Head of caudate nucleus (tissue), 42 donors: ENCODE data around the gene GEMIN4.
A peak's percentile ranks its signal among the peaks of the same experiment; 100 is the strongest.
"Not testable (repeated sequence)": the region's sequence is repeated elsewhere in the genome, so short reads cannot be mapped to it uniquely, and the experiment has no call there.

ENCODE experiments used
- DNase-seq, 42 donors: peaks; one replicate each; pipeline versions ENCODE4 v3.0.0 to v3.0.0-alpha.2; 2020 to 2021; ENCODE audit warnings: mixed read lengths in 7 of 42
- intact Hi-C: fragments of 100-400 bp; cut with DNase I; formaldehyde crosslinking; loops from one replicate; pipeline ENCODE4 v1.15.0; 2022

GEMIN4 gene

GRCh38 chr17:748604-749003 lies 3.5 kb downstream of the GEMIN4 start:
- intact Hi-C loops, DNase-seq: not testable (repeated sequence)

- DNase-seq, result no peak
Measured at GRCh38 chr17:746783-747629, 5.1 kb downstream of the GEMIN4 start.

GRCh38 chr17:746181-746580 lies 5.9 kb downstream of the GEMIN4 start:
- DNase-seq, result no peak
- intact Hi-C loops, result no loop called here

More at GRCh38 chr17:746783-747629, 5.1 kb downstream of the GEMIN4 start:
- intact Hi-C loops, result no loop called here

GRCh38 chr17:745406-745805 lies 6.7 kb downstream of the GEMIN4 start:
- intact Hi-C loops, result no loop called here
- no peak for DNase-seq

GRCh38 chr17:744937-745336 lies 7.1 kb downstream of the GEMIN4 start:
- DNase-seq, result no peak
- intact Hi-C loops, result no loop called here

DNA sequence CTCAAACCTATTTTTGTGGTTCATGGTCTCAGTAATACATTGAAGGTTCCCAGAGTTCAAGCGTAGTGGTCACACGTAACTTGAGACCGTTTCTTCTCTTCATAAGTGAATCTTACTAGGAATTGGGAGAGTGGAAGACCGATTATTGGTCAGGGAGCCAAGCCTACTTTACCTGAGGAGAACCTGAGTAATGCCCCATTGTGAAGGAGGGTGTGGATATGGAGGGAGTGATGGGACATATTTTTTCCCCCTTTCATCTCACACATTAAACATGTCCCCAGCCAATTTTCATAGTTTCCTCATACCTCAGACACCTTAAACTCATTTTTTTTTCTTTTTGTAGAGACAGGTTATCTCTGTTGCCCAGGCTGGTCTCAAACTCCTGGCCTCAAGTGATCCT lies 8.9 kb downstream of the GEMIN4 start:
- intact Hi-C loops, result no loop called here
- no peak for DNase-seq

DNA sequence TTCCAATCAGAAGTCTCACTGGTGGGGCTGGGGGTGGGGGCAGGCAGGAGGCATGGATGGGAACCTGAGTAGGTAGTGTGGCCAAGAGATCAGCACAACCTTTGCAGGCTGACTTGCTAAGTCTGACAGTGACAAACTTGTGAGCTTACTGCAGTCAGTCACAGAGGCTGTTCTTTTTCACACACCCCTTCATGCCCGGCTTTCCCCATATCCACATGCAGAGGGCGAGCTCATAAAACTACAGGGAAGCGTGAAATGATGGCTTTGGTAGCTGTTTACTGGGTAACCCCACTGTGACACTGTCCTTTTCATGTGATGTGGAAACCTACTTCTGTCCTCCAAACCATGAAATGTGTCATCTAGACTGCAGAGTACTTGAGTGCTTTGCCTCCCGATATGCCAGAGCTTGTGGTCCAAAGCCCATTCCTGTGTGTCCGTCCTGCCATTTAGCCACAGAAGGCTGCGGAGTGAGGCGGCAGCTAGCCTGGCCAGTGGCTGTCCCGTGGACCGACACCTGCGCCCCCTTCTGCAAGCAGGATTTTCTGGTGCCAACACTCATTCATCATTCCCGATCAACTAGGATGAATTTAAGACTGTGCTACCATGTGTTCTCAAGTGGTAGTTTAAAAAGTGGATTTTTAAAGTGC lies 9.8 kb downstream of the GEMIN4 start:
- intact Hi-C loops, result no loop called here
- no peak for DNase-seq

GRCh38 chr17:740240-741017 lies 11.6 kb downstream of the GEMIN4 start:
- intact Hi-C loops, result no loop called here
- DNase-seq, result peak in 19 of 42 donors; percentile 5 to 60 (median 27)

- DNase-seq, result no peak
- intact Hi-C loops, result loop anchor here (10.0 kb wide), 1 partner anchor 47 kb away; the partner anchor contains the start of genes GLOD4 and MRM3
Measured at GRCh38 chr17:737561-738113, 14.4 kb downstream of the GEMIN4 start.

DNA sequence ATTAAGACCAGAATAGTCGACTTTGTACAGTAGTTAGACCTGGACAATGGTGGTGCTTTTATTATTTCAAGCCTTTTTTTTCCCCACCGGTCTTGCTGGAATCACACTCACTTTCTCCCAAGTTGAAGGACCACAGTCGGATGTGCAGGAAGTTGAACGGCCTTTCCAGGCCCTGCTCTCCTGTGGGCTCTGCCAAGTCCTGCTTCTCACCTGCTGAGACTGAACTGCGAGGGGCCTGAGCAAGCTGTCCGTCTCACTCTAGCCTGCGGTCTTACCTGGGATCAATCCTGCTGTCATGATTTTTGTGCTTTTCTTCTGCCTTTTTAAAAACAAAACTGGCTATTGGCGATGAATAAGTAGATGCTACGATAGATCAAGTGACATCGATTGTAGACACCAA lies 18.3 kb downstream of the GEMIN4 start:
- no peak for DNase-seq
- intact Hi-C loops, result loop anchor here (10.0 kb wide), 1 partner anchor 51 kb away; the partner anchor contains the start of genes GLOD4 and MRM3

DNA sequence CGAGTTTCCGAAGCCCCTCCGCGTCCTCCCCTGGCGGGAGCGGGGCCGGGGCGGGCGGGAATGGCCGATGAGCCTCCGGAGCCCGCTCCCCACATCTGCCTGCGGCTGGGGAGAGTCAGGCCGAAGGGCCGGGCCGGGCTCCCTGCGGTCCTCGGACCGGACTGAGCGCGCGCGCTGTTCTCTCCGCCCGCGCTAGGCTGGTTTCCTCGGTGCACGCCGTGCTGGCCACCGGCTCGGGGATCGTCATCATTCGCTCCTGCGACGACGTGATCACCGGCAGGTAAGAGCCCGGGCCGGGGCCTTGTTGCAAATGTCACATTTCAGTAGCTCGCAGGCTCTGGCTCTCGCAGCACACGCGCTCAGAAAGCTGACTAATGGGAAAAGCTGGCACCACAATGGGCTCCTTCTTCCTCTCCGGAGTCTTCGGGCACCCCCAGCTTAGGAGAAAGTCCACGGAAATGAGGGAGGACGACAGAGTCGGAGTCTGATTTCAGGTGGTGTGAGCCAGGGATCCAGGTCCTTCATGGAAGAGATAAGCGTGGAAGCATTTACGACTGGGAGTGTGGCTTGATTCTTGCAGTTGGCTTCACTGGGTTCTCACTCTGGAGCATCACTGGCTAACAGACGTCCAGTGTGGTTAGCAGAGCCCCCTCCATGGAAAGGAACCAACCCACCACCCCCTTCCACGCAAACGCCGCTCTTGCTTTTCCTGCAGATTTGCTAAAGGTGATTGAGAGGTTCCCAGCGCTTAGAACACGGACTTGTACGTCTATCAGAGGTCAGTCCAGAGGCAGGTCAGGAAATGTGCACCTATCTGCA lies 19.0 kb downstream of the GEMIN4 start:
- intact Hi-C loops, result loop anchor here (10.0 kb wide), 1 partner anchor 52 kb away; the partner anchor contains the start of genes GLOD4 and MRM3
- DNase-seq, result peak in 41 of 42 donors; percentile 12 to 74 (median 47)

DNA sequence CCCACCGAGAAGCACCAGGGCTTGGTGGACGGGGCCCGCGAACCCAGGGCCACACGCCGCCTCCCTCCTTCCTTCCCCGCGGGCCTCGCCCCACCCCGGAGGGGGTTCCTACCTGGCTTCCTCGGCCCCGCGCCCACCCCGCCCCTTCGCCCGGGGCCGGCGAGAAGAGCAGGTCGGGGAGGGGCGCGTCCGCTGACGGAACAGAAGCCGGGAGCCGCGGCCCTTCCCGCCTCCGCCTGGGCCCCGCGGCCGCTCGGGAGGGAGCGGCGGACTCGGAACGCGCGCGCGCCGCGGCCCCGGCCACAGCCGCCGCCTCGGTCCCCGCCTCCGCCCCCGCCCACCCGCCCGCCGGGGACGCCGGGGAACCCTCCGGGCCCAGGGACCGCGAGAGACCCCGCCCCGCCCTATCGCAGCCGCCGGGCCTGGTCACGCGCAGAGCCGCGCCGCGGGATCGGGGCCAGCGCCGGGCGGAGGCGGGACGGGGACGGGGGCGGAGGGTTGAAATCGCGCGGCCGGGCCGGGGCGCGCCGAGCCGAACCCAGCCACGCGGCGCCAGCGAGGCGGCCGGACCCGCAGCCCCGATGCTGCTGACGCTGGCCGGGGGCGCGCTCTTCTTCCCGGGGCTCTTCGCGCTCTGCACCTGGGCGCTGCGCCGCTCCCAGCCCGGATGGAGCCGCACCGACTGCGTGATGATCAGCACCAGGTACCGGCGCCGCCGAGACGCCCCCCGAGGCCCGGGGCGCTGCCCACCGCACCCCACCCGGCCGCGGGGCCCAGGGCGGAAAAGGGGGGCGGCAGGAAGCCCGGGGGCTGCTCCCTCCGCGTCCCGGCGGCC lies 19.8 kb downstream of the GEMIN4 start, which contains the start of gene TLCD3A:
TLCD3A (plus strand) TSS at position 530 of the 835 bp plus-strand sequence; CDS start at position 582, 52 bp downstream.
- peak in 39 of 42 donors; percentile 26 to 87 (median 66) for DNase-seq
- intact Hi-C loops, result loop anchor here (10.0 kb wide), 1 partner anchor 53 kb away; the partner anchor contains the start of genes GLOD4 and MRM3

DNA sequence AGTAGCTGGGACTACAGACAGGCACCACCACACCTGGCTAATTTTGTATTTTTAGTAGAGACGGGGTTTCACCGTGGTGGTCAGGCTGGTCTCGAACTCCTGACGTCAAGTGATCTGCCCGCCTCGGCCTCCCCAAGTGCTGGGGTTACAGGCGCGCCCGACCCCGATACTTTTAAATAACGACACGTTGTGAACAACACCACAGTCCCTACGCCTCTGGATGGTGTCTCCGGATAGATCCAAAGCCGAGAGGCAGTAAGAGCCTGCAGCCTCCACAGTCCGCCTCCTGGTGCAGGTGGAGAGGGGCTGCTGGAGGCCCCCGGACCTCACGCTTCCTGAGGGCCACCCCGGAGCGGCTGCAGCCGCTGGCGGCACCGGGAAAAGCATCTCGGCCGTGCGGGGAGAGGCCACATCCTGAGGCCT lies 20.4 kb downstream of the GEMIN4 start:
- intact Hi-C loops, result loop anchor here (10.0 kb wide), 1 partner anchor 53 kb away; the partner anchor contains the start of genes GLOD4 and MRM3
- peak in 12 of 42 donors; percentile 13 to 41 (median 20) for DNase-seq

GRCh38 chr17:728911-729310 lies 23.2 kb downstream of the GEMIN4 start:
- DNase-seq, result no peak
- intact Hi-C loops, result no loop called here

DNA sequence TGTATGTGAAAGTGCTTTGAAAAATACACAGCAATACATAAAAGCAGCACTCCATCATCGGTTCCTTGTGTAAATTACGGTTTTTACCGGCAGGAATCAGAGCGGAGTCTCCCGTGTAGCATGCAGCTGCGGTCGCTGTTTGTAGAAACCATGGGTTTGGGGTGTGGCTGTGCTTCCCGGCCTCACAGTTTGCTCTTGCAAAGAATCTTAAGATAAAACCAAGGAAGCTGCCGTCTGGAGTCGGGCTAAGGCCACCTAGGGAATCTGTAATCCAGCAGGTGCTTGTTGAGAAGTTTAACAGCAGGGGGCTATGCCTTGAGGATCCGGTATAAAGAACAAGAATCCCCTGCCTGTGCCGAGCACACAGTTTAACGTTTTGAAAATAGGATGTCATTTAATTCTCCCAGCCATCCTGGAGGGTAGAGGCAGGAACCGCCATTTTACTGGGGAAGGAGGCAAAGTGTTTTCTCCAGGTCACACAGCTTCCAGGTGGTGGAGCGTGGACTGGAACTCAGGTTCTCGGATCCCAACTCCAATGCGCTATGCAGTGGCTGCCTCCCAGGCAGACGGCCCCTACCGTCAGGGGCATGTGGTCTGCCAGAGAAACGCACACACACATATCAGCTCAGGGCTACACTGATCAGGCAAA lies 25.7 kb downstream of the GEMIN4 start:
- DNase-seq, result no peak

GRCh38 chr17:725746-726145 lies 26.3 kb downstream of the GEMIN4 start:
- DNase-seq, result no peak
- intact Hi-C loops, result no loop called here

More for the DNA sequence above, 25.7 kb downstream of the GEMIN4 start:
- intact Hi-C loops, result no loop called here
